Neural progenitor cell (in vitro differentiated cells): ENCODE results near the gene INTS11. TPM values are rescaled to one million over a fixed set of nuclear protein-coding genes. Genes with fewer than 3 reads are reported as not detected.

ENCODE experiments used
- DNase-seq: peaks from one replicate; pipeline ENCODE4 v3.0.0-alpha.2; 2016; ENCODE audit warnings: low spot score
- H2AFZ ChIP-seq: fragments of 200-600 bp; sonication (generic); replicated peaks from 2 replicates; pipeline ENCODE4 v1.6.1; 2016; ENCODE audit warnings: antibody characterized with exemption
- H3F3A ChIP-seq: fragments of 200-600 bp; sonication (generic); 2 replicates; pipeline ENCODE4 v1.6.1; 2016; ENCODE audit warnings: antibody characterized with exemption, low read depth
- H3K27ac ChIP-seq: fragments of 200-600 bp; sonication (generic); 2 replicates; pipeline ENCODE4 v1.5.1; 2016; ENCODE audit warnings: mild to moderate bottlenecking
- H3K27me3 ChIP-seq: fragments of 200-600 bp; sonication (generic); 2 replicates; pipeline ENCODE4 v1.6.1; 2016; ENCODE audit warnings: mild to moderate bottlenecking, moderate library complexity
- H3K36me3 ChIP-seq: fragments of 200-600 bp; sonication (generic); 2 replicates; pipeline ENCODE4 v1.5.1; 2016
- H3K4me1 ChIP-seq: fragments of 200-600 bp; sonication (generic); 2 replicates; pipeline ENCODE4 v1.6.1; 2016; ENCODE audit warnings: mixed run types
- H3K4me2 ChIP-seq: fragments of 200-600 bp; sonication (generic); 2 replicates; pipeline ENCODE4 v1.6.1; 2016
- H3K4me3 ChIP-seq: fragments of 200-600 bp; sonication (generic); 2 replicates; pipeline ENCODE4 v1.5.1; 2016
- H3K79me2 ChIP-seq: fragments of 200-600 bp; sonication (generic); 2 replicates; pipeline ENCODE4 v1.6.1; 2016; ENCODE audit warnings: low read depth
- H3K9ac ChIP-seq: fragments of 200-600 bp; sonication (generic); 2 replicates; pipeline ENCODE4 v1.6.1; 2016
- H3K9me3 ChIP-seq: fragments of 200-600 bp; sonication (generic); 2 replicates; pipeline ENCODE4 v1.5.1; 2016; ENCODE audit warnings: low read depth
- H4K20me1 ChIP-seq: fragments of 200-600 bp; sonication (generic); 2 replicates; pipeline ENCODE4 v1.6.1; 2016; ENCODE audit warnings: low read depth
- H3K27ac Mint-ChIP-seq: 3 replicates; pipeline ENCODE4 v1.8.0; 2021; ENCODE audit warnings: mixed read lengths
- H3K27me3 Mint-ChIP-seq: 2 replicates; pipeline ENCODE4 v1.8.0; 2022; ENCODE audit warnings: low read depth, mild to moderate bottlenecking, inconsistent platforms, moderate library complexity, mixed read lengths; ENCODE audit not compliant: insufficient read depth
- H3K36me3 Mint-ChIP-seq: 3 replicates; pipeline ENCODE4 v1.8.0; 2021; ENCODE audit warnings: mixed read lengths
- H3K4me1 Mint-ChIP-seq: 3 replicates; pipeline ENCODE4 v1.8.0; 2021; ENCODE audit warnings: mixed read lengths
- H3K4me3 Mint-ChIP-seq: 3 replicates; pipeline ENCODE4 v1.8.0; 2021; ENCODE audit warnings: mild to moderate bottlenecking, moderate library complexity, mixed read lengths
- H3K9me3 Mint-ChIP-seq: 3 replicates; pipeline ENCODE4 v1.8.0; 2020; ENCODE audit warnings: mixed read lengths
- CTCF ChIP-seq: fragments of 200-600 bp; sonication (generic); IDR thresholded peaks from 2 replicates; pipeline ENCODE4 v1.5.1; 2017; ENCODE audit warnings: antibody characterized with exemption, mild to moderate bottlenecking
- EZH2 ChIP-seq: fragments of 200-600 bp; sonication (generic); IDR thresholded peaks from 2 replicates; pipeline ENCODE4 v1.6.1; 2017; ENCODE audit warnings: antibody characterized with exemption, mild to moderate bottlenecking, moderate library complexity
- EZH2phosphoT487 ChIP-seq: fragments of 200-600 bp; sonication (generic); IDR thresholded peaks from 2 replicates; pipeline ENCODE4 v1.6.1; 2017; ENCODE audit warnings: antibody characterized with exemption
- total RNA-seq: library from RNA; depleted of rRNA; stranded (reverse); fragments of >200 nt; gene quantifications from 2 replicates; pipeline ENCODE4 v1.2.3, GENCODE V29; 2015; ENCODE audit warnings: low replicate concordance

INTS11 gene
- total RNA-seq, 1 donor from 2014 or later: 62.4 TPM

- H3K9ac ChIP-seq: no peak overlapping the region
Observed at GRCh38 chr1:1283821-1284220, 40.6 kb downstream of the INTS11 start.

DNA sequence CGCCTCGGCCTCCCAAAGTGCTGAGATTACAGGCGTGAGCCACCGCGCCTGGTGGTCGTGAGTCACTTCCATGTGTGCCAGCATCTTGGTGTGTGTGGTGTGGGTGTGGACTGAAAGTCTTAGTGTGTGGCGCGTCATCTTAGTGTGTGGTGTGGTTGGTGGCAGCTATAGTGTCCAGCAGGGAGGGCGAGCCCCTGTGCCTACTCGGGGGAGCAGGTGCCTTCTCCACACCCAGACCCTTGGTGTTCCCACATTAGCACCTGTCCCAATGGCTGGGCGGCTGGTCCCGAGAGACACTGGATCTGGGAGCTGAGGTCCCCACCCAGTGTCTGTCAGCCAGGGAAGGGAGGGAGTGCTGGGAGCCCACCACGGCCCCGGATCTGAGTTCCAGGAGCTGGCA lies 41.5 kb downstream of the INTS11 start:
- Histone ChIP-seq H3K27ac (no peak overlapping the region), H3K9ac (no peak overlapping the region), H3F3A (peaks cover 10% of the 10 kb centered on the region), H2AFZ (no peak overlapping the region), H3K4me3 (no peak overlapping the region), H3K4me2 (no peak overlapping the region), H3K9me3 (no peaks in the 10 kb centered on the region), H3K27me3 (no peaks in the 10 kb centered on the region), H3K36me3 (no peaks in the 10 kb centered on the region), H3K4me1 (no peaks in the 10 kb centered on the region), H3K79me2 (no peaks in the 10 kb centered on the region), H4K20me1 (no peaks in the 10 kb centered on the region)
- Mint-ChIP-seq H3K27ac (peak overlapping the region; percentile 34), H3K4me3 (no peak overlapping the region), H3K9me3 (no peaks in the 10 kb centered on the region), H3K36me3 (no peaks in the 10 kb centered on the region), H3K27me3 (peaks cover 5% of the 10 kb centered on the region), H3K4me1 (peaks cover 11% of the 10 kb centered on the region)
- TF ChIP-seq EZH2phosphoT487 (no peak), CTCF (no peak), EZH2 (no peak)
- no peak for DNase-seq

More at GRCh38 chr1:1283821-1284220, 40.6 kb downstream of the INTS11 start:
- Mint-ChIP-seq H3K27ac (no peak overlapping the region), H3K4me3 (no peak overlapping the region), H3K9me3 (no peaks in the 10 kb centered on the region), H3K27me3 (peaks cover 5% of the 10 kb centered on the region), H3K36me3 (no peaks in the 10 kb centered on the region), H3K4me1 (peaks cover 11% of the 10 kb centered on the region)
- no peaks in the 10 kb centered on the region for H3K79me2 ChIP-seq
- H3K36me3 ChIP-seq: no peaks in the 10 kb centered on the region
- H3F3A ChIP-seq: peaks cover 10% of the 10 kb centered on the region
- H3K27ac ChIP-seq: no peak overlapping the region
- DNase-seq: peak; percentile 57
- H3K9me3 ChIP-seq: no peaks in the 10 kb centered on the region
- H3K27me3 ChIP-seq: no peaks in the 10 kb centered on the region
- no peak for TF ChIP-seq CTCF
- no peak for TF ChIP-seq EZH2
- TF ChIP-seq EZH2phosphoT487: no peak
- no peaks in the 10 kb centered on the region for H3K4me1 ChIP-seq
- no peak overlapping the region for H3K4me2 ChIP-seq
- no peak overlapping the region for H2AFZ ChIP-seq
- H4K20me1 ChIP-seq: no peaks in the 10 kb centered on the region
- H3K4me3 ChIP-seq: no peak overlapping the region

DNA sequence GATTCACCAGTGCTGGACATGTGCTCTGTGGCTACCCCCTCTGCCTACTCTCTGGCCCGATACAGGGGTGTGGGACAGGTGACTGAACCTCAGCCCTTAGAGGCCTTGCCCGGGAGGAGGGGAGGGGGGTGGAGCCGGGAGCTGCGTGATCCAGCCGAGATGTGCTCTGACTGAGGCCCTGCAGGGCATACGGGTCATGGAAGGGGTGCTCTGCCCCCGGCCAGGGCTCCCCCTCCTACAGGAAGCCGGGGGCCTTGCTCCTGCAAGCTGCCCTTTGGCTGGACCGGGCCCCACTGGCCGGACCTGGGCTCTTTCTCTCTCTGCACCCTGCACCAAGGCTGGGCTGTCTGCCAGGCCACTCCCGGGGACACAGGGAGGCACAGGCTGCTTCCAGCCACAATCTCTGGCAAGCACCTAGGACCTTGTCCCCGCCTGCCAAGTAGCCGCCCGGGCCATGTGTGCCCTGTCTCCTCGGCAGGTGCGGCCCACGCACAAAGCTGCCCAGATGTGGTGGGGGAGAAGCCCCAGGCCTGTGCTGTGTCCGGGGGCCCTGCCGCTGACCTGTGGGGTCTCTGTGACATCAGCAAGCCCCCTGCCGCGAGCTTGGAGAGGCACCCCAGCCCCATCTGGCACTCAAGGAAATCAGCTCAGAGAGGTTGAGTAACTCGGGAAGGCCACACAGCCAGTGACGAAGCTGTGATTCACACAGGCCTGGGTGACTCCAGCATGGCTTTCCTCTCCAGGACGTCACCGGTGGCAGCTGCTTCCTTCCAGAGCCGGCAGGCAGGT lies 42.7 kb downstream of the INTS11 start:
- DNase-seq: no peak
- H3K36me3 ChIP-seq: no peaks in the 10 kb centered on the region
- Mint-ChIP-seq H3K36me3 (no peaks in the 10 kb centered on the region), H3K27me3 (peaks cover 5% of the 10 kb centered on the region), H3K27ac (no peak overlapping the region), H3K4me3 (no peak overlapping the region), H3K4me1 (peaks cover 11% of the 10 kb centered on the region), H3K9me3 (no peaks in the 10 kb centered on the region)
- no peak for TF ChIP-seq EZH2
- H3K4me2 ChIP-seq: no peak overlapping the region
- no peaks in the 10 kb centered on the region for H3K4me1 ChIP-seq
- peaks cover 10% of the 10 kb centered on the region for H3F3A ChIP-seq
- no peaks in the 10 kb centered on the region for H4K20me1 ChIP-seq
- no peak overlapping the region for H3K4me3 ChIP-seq
- H3K9me3 ChIP-seq: no peaks in the 10 kb centered on the region
- H3K27me3 ChIP-seq: no peaks in the 10 kb centered on the region
- no peak overlapping the region for H3K27ac ChIP-seq
- no peak overlapping the region for H3K9ac ChIP-seq
- H2AFZ ChIP-seq: no peak overlapping the region
- no peaks in the 10 kb centered on the region for H3K79me2 ChIP-seq

DNA sequence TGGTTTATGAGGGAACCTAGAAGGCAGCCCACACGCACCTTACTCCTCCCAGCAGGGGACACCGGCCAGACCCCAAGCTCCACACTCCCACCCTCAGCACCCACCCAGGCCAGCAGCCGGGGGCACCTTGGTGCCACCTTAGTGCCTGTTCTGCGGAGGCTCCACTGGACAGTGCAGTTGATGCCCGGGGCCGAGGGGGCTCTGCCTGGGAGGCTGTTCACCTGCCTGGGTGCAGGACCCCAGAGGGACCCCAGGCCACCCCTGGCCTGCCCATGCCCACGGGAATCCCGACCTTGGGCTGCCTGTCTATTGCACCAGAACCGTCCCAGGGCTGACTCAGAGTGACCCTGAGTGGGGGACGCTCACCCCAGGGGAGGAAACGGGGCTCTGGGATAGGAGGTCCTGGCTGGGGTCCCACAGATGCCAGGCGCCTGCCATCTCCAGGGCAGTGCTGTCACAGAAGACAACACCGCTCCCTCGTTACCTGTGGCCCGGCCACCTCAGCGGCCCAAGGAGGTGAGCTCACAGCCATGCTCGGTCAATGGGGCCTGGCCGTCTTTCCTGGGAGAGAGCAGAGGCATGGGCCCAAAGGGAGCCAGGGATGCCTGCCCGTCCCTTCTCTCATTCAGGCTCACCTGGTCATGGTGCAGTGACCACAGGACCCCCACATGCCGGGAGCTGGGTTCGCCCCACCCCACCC lies 43.5 kb downstream of the INTS11 start:
- Histone ChIP-seq H3K27ac (no peak overlapping the region), H3K4me2 (no peak overlapping the region), H2AFZ (no peak overlapping the region), H4K20me1 (no peaks in the 10 kb centered on the region), H3K4me1 (no peaks in the 10 kb centered on the region), H3K27me3 (no peaks in the 10 kb centered on the region), H3K36me3 (no peaks in the 10 kb centered on the region), H3K9me3 (no peaks in the 10 kb centered on the region), H3F3A (peaks cover 10% of the 10 kb centered on the region), H3K9ac (no peak overlapping the region), H3K79me2 (no peaks in the 10 kb centered on the region), H3K4me3 (no peak overlapping the region)
- H3K4me3 Mint-ChIP-seq: no peak overlapping the region
- H3K27ac Mint-ChIP-seq: no peak overlapping the region
- peaks cover 5% of the 10 kb centered on the region for H3K27me3 Mint-ChIP-seq
- no peaks in the 10 kb centered on the region for H3K36me3 Mint-ChIP-seq
- DNase-seq: no peak
- H3K9me3 Mint-ChIP-seq: no peaks in the 10 kb centered on the region
- H3K4me1 Mint-ChIP-seq: peaks cover 11% of the 10 kb centered on the region
- no peak for TF ChIP-seq EZH2
